OCI-LY7 (cell line): ENCODE measurements around the gene CCL15.

Experiments
- CTCF ChIP-seq: fragments of 200-600 bp; sonication (generic); conservative IDR thresholded peaks from 2 replicates; pipeline ENCODE4 v1.5.1; 2014; ENCODE audit warnings: mild to moderate bottlenecking, antibody characterized with exemption, low read length, moderate library complexity, mixed read lengths
- EZH2phosphoT487 ChIP-seq: fragments of 200-600 bp; sonication (generic); IDR thresholded peaks from 2 replicates; pipeline ENCODE4 v1.6.1; 2018; ENCODE audit warnings: low read depth, borderline replicate concordance, mild to moderate bottlenecking, mixed run types, antibody characterized with exemption, low read length, moderate library complexity, mixed read lengths

GRCh38 chr17:36030956-36031355, 29.6 kb upstream of the CCL15 start:
- TF ChIP-seq CTCF: no peak
- no peak for TF ChIP-seq EZH2phosphoT487
